ENCODE measurements around the gene CUTA.

DNA sequence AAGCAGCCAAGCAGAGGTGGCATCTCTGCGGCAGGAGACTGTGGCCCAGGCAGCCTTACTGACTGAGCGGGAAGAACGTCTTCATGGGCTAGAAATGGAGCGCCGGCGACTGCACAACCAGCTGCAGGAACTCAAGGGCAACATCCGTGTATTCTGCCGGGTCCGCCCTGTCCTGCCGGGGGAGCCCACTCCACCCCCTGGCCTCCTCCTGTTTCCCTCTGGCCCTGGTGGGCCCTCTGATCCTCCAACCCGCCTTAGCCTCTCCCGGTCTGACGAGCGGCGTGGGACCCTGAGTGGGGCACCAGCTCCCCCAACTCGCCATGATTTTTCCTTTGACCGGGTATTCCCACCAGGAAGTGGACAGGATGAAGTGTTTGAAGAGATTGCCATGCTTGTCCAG is 13.0 kb downstream of the CUTA start:
- TF ChIP-seq, protein P1, sequence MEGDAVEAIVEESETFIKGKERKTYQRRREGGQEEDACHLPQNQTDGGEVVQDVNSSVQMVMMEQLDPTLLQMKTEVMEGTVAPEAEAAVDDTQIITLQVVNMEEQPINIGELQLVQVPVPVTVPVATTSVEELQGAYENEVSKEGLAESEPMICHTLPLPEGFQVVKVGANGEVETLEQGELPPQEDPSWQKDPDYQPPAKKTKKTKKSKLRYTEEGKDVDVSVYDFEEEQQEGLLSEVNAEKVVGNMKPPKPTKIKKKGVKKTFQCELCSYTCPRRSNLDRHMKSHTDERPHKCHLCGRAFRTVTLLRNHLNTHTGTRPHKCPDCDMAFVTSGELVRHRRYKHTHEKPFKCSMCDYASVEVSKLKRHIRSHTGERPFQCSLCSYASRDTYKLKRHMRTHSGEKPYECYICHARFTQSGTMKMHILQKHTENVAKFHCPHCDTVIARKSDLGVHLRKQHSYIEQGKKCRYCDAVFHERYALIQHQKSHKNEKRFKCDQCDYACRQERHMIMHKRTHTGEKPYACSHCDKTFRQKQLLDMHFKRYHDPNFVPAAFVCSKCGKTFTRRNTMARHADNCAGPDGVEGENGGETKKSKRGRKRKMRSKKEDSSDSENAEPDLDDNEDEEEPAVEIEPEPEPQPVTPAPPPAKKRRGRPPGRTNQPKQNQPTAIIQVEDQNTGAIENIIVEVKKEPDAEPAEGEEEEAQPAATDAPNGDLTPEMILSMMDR (IDR thresholded peaks at IDR 0.05; ENCODE audit: poor library complexity, severe bottlenecking): no peak
- TF ChIP-seq EZH2 (IDR thresholded peaks at IDR 0.05; ENCODE audit: borderline replicate concordance, insufficient read depth, low read length, poor library complexity, severe bottlenecking) (no peak), SMC3 (conservative IDR thresholded peaks at IDR 0.05; ENCODE audit: poor library complexity) (no peak)
